ENCODE data around the gene MED13L. TPM values are rescaled to one million over a fixed set of nuclear protein-coding genes. Genes with fewer than 3 reads are reported as not detected.

Gene MED13L
- total RNA-seq, 1 experiment from 2014 or later, result 80.5 TPM

GRCh38 chr12:116304621-116305020 lies 27.1 kb upstream of the MED13L start:
- H3K27ac Mint-ChIP-seq, result no peak overlapping the region
- CTCF ChIA-PET, result no interaction called here

GRCh38 chr12:116303929-116304328 lies 26.4 kb upstream of the MED13L start:
- H3K27me3 Mint-ChIP-seq (ENCODE audit: low read depth), result no peaks in the 10 kb centered on the region
- H3K4me1 Mint-ChIP-seq, result peaks cover 26% of the 10 kb centered on the region
- no peaks in the 10 kb centered on the region for H3K9me3 Mint-ChIP-seq
- no peaks in the 10 kb centered on the region for H3K36me3 Mint-ChIP-seq
- no peak for DNase-seq (ENCODE audit: low spot score)
- H3K4me3 Mint-ChIP-seq, result no peak overlapping the region
- ChIA-PET CTCF (no interaction called here), POLR2A (interaction anchor here (0.6 kb wide), 1 partner anchor 42 kb away, joined by 3 read pairs; no protein-coding TSS in a partner anchor)
- H3K27ac Mint-ChIP-seq, result peak overlapping the region; percentile 16; the same call in 1 of the 2 replicates
- ATAC-seq, result no peak
- TF ChIP-seq PREB (CRISPR knock-in tag; IDR thresholded peaks at IDR 0.05; ENCODE audit: borderline replicate concordance), result no peak
- no peak for TF ChIP-seq NFYB (CRISPR knock-in tag; conservative IDR thresholded peaks at IDR 0.05; ENCODE audit: low read depth)
- TF ChIP-seq CREB1 (CRISPR knock-in tag; IDR thresholded peaks at IDR 0.05), result no peak
- no peak for TF ChIP-seq STAT6 (CRISPR knock-in tag; conservative IDR thresholded peaks at IDR 0.05; ENCODE audit: low read depth)
- TF ChIP-seq TEAD4 (CRISPR knock-in tag; IDR thresholded peaks at IDR 0.05), result no peak
- no peak for TF ChIP-seq ZNF425 (CRISPR knock-in tag; conservative IDR thresholded peaks at IDR 0.05)
- TF ChIP-seq JAZF1 (CRISPR knock-in tag; IDR thresholded peaks at IDR 0.05), result no peak
- no peak for TF ChIP-seq ELF4 (CRISPR knock-in tag; IDR thresholded peaks at IDR 0.05; ENCODE audit: low read depth)
- no peak for TF ChIP-seq MYBL2 (CRISPR knock-in tag; IDR thresholded peaks at IDR 0.05)

More at GRCh38 chr12:116304621-116305020, 27.1 kb upstream of the MED13L start:
- DNase-seq (ENCODE audit: low spot score), result no peak
- Mint-ChIP-seq H3K4me1 (peaks cover 19% of the 10 kb centered on the region), H3K36me3 (no peaks in the 10 kb centered on the region), H3K4me3 (no peak overlapping the region), H3K9me3 (peaks cover 4% of the 10 kb centered on the region; the same call in 1 of the 2 replicates), H3K27me3 (ENCODE audit: low read depth) (no peaks in the 10 kb centered on the region)
- ATAC-seq, result no peak
- POLR2A ChIA-PET, result no interaction called here
- TF ChIP-seq MXD4 (CRISPR knock-in tag; IDR thresholded peaks at IDR 0.05; ENCODE audit: borderline replicate concordance), result no peak
- TF ChIP-seq NFE2L1 (CRISPR knock-in tag; IDR thresholded peaks at IDR 0.05), result no peak
- TF ChIP-seq KAT7 (CRISPR knock-in tag; IDR thresholded peaks at IDR 0.05; ENCODE audit: borderline replicate concordance), result no peak
- TF ChIP-seq CDX4 (CRISPR knock-in tag; IDR thresholded peaks at IDR 0.05; ENCODE audit: borderline replicate concordance), result no peak
- no peak for TF ChIP-seq USF1 (CRISPR knock-in tag; IDR thresholded peaks at IDR 0.05)
- TF ChIP-seq STAT6 (CRISPR knock-in tag; conservative IDR thresholded peaks at IDR 0.05; ENCODE audit: low read depth), result no peak
- no peak for TF ChIP-seq MLX (CRISPR knock-in tag; IDR thresholded peaks at IDR 0.05)
- no peak for TF ChIP-seq NR3C1 (CRISPR knock-in tag; conservative IDR thresholded peaks at IDR 0.05; ENCODE audit: low read depth)
- TF ChIP-seq ATF2 (CRISPR knock-in tag; IDR thresholded peaks at IDR 0.05; ENCODE audit: borderline replicate concordance, low read depth), result no peak
- no peak for TF ChIP-seq ETV6 (CRISPR knock-in tag; IDR thresholded peaks at IDR 0.05)

All from WTC11 (cell line).